HG02870 (cell line): ENCODE results near the gene CMTM4.
"Not testable (repeated sequence)": the region's sequence is repeated elsewhere in the genome, so short reads cannot be mapped to it uniquely, and the experiment has no call there.

Source experiments
- ATAC-seq: cut with Tn5 transposase; IDR thresholded peaks from one replicate; pipeline ENCODE4 v1.9.1; 2021; ENCODE audit warnings: mild to moderate bottlenecking, moderate library complexity; ENCODE audit not compliant: unreplicated experiment

CMTM4 gene

GRCh38 chr16:66649167-66649566, 47.4 kb downstream of the CMTM4 start:
- ATAC-seq = no peak

GRCh38 chr16:66647866-66648265, 48.7 kb downstream of the CMTM4 start:
- ATAC-seq = no peak

GRCh38 chr16:66641387-66641786, 55.2 kb downstream of the CMTM4 start:
- ATAC-seq = no peak

- no peak for ATAC-seq
Observed at GRCh38 chr16:66640724-66641314, 55.7 kb downstream of the CMTM4 start.

GRCh38 chr16:66639091-66639885, 57.3 kb downstream of the CMTM4 start:
- no peak for ATAC-seq

- no peak for ATAC-seq
Observed at GRCh38 chr16:66637806-66638205, 58.7 kb downstream of the CMTM4 start.

- no peak for ATAC-seq
Observed at GRCh38 chr16:66636199-66636598, 60.3 kb downstream of the CMTM4 start.

- no peak for ATAC-seq
Observed at GRCh38 chr16:66635406-66635805, 61.1 kb downstream of the CMTM4 start.

- no peak for ATAC-seq
Observed at GRCh38 chr16:66634527-66635196, 61.9 kb downstream of the CMTM4 start.

- ATAC-seq = not testable (repeated sequence)
Observed at GRCh38 chr16:66631558-66631957, 65.0 kb downstream of the CMTM4 start.

GRCh38 chr16:66630561-66631260, 65.8 kb downstream of the CMTM4 start:
- not testable (repeated sequence) for ATAC-seq

- no peak for ATAC-seq
Observed at GRCh38 chr16:66629856-66630255, 66.7 kb downstream of the CMTM4 start.

- not testable (repeated sequence) for ATAC-seq
Observed at GRCh38 chr16:66627611-66628378, 68.7 kb downstream of the CMTM4 start.

GRCh38 chr16:66623755-66624154, 72.8 kb downstream of the CMTM4 start:
- ATAC-seq = no peak

GRCh38 chr16:66622863-66623262, 73.7 kb downstream of the CMTM4 start:
- no peak for ATAC-seq

- ATAC-seq = no peak
Observed at GRCh38 chr16:66621973-66622372, 74.6 kb downstream of the CMTM4 start.

GRCh38 chr16:66620429-66620795, 76.1 kb downstream of the CMTM4 start:
- no peak for ATAC-seq

- ATAC-seq = no peak
Observed at GRCh38 chr16:66619534-66620428, 76.8 kb downstream of the CMTM4 start.

GRCh38 chr16:66618588-66619375, 77.8 kb downstream of the CMTM4 start:
- no peak for ATAC-seq
